Activated CD8-positive, alpha-beta memory T cell treated with anti-CD3 and anti-CD28 coated beads for 36 hours (primary cell): Measurements from ENCODE around the gene BCL11A. TPM values are rescaled to one million over a fixed set of nuclear protein-coding genes. Genes with fewer than 3 reads are reported as not detected.

Experiments used
- CTCF ChIA-PET: fragments of 350-600 bp; sonication (Branson Sonifier 250); formaldehyde crosslinking; loops from one replicate; lab custom pipeline; 2021; ENCODE audit warnings: antibody characterized with exemption; lab: Charles Lee
- POLR2A ChIA-PET: fragments of 350-600 bp; sonication (Branson Sonifier 250); formaldehyde crosslinking; loops from one replicate; lab custom pipeline; 2021; ENCODE audit warnings: antibody characterized with exemption; lab: Charles Lee
- total RNA-seq, 2 experiments: library from RNA; stranded (reverse); gene quantifications; one replicate each; pipeline ENCODE4 v1.2.3, GENCODE V29; 2021

Gene BCL11A
- total RNA-seq, 2 experiments from 2014 or later, result 0.15 to 0.30 TPM

GRCh38 chr2:60549928-60550177 is 3.6 kb downstream of the BCL11A start:
- ChIA-PET CTCF (interaction anchor here (0.6 to 1.6 kb wide), 7 partner anchors 9 to 1276 kb away, joined by 3 to 8 read pairs (median 4); no protein-coding TSS in a partner anchor), POLR2A (no interaction called here)

DNA sequence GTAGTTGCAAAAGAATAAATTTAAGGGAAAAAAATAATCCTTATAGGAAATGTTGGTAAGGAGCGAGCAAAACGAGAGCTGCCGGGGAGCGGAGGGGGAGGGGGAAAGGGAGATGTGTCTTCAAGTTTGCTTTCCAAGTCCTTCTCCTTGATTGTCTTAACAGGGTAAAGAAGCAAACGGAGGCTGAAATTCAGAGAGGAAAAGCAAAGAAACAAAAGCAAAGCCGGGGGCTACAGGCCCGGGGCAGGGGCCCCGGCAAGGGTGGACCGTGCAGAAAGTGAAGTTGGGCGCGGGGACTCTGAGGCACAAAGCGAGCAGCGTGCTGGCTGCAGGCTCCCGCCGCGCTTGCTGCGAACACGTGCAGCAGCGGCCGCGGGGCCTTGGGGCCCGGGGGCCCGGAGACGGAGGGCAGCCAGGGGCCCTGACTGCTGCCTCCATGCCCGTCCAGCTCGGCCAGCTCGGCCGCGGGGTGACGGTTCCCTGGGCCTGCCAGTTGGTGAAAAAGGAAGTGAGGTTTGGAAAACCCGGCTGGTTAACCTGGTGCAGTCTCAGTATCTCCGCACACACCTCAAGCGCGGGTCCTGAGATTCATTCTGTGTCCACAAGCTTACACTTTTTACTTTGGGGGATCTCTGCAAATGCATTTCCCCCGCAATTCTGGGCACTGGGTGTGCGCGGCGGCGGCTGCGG is 4.1 kb downstream of the BCL11A start:
- POLR2A ChIA-PET, result no interaction called here
- CTCF ChIA-PET, result interaction anchor here (0.6 to 1.6 kb wide), 5 partner anchors 10 to 116 kb away, joined by 3 to 8 read pairs (median 4); no protein-coding TSS in a partner anchor

GRCh38 chr2:60548845-60549237 is 4.6 kb downstream of the BCL11A start:
- ChIA-PET CTCF (interaction anchor here (1.6 kb wide), 1 partner anchor 10 kb away, joined by 8 read pairs; no protein-coding TSS in a partner anchor), POLR2A (no interaction called here)

GRCh38 chr2:60548311-60548710 is 5.1 kb downstream of the BCL11A start:
- CTCF ChIA-PET, result no interaction called here
- POLR2A ChIA-PET, result no interaction called here

GRCh38 chr2:60547841-60548240 is 5.6 kb downstream of the BCL11A start:
- POLR2A ChIA-PET, result no interaction called here
- CTCF ChIA-PET, result no interaction called here

GRCh38 chr2:60546756-60547420 is 6.6 kb downstream of the BCL11A start:
- POLR2A ChIA-PET, result interaction anchor here (0.6 kb wide), 2 partner anchors 23 to 448 kb away, joined by 4 to 8 read pairs; no protein-coding TSS in a partner anchor

GRCh38 chr2:60544954-60545560 is 8.4 kb downstream of the BCL11A start:
- ChIA-PET CTCF (no interaction called here), POLR2A (no interaction called here)

More at GRCh38 chr2:60546756-60547420, 6.6 kb downstream of the BCL11A start:
- CTCF ChIA-PET, result interaction anchor here (0.7 kb wide), 1 partner anchor 809 kb away, joined by 3 read pairs; no protein-coding TSS in a partner anchor

DNA sequence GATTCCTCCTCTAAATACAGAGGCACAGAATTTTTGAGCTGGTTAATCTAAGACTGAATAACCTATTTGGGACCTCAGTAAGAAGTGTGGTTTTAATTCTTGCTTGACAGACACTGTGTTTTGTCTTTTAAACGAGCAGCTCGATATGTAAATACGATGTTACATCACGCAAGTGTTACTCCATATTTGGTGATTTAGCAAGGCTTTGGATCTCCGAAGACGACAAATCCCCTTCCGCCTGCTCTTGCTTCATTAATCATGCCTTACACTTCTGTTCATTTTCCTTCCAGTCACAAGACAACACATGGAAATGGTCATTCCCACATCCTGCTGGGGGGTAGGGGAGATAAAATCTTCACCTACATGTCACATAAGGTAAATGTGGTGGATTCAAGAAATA is 9.4 kb downstream of the BCL11A start:
- POLR2A ChIA-PET, result no interaction called here
- CTCF ChIA-PET, result no interaction called here

DNA sequence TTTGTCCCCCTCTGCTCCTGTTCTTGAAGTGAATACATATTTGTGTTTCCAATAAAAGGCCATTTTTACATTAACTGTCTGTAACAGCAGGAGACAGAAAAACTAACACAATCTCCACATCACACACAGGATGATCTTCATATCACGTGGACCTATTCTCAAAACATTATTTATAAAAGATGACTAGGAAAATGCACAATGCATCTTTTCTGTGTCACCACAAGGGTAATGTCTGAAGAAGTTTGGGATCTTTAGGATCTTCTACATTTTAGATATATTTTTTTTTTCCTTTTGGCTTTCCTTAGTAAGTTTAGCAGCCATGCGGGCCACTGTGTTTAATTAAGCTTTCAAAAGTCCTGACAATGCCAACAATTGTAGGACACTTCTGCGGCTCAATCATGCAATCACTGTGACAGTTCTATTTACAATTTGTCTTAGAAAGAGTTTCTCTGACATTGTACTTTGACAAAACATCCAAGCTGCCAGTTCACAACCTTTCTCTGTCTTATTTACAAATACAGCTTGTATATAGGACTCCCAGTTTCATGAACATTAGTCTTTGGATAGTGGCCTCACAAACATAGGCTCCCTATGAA is 12.3 kb downstream of the BCL11A start:
- ChIA-PET CTCF (no interaction called here), POLR2A (no interaction called here)

- POLR2A ChIA-PET, result no interaction called here
- CTCF ChIA-PET, result interaction anchor here (0.7 kb wide), 1 partner anchor 1619 kb away, joined by 3 read pairs; no protein-coding TSS in a partner anchor
Measured at GRCh38 chr2:60540074-60540473, 13.4 kb downstream of the BCL11A start.

DNA sequence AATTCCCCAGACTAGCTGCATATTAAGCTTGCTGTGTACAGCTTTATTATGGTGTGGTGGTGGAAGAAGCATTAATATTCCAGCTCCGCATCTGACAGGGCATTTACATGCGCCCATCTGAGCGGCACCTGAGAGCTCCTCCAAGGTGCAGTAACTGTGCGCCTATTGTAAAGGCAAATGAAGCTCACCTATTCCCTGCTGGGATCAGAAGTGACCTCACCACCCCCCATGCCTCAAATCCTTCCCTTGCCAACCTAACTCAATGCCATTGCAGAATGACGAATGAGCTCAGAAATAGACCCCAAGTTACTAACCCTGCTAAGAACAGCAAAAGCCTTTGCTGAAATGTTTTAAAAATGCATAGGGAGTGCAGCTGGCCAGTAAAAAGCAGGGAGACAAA is 14.3 kb downstream of the BCL11A start:
- POLR2A ChIA-PET, result no interaction called here
- CTCF ChIA-PET, result no interaction called here

DNA sequence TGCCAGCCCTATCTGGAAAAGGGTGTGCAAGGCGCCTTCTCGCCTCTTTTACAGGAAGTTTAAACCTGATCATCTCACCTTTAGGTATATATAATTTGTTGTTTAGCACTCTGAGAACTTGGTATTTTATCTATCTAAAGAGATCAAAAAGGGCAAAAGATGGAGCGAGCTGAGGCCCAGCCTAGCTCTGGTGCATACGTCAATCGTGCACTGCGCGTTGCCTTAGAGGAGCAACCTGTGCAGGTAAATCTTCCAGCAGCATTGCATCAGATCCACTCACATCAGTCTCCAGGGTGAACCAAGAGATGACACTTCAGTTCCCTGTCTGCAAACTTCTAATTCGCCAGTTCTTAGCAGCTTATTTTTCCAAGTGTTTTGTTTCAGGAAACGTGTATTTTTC is 15.4 kb downstream of the BCL11A start:
- CTCF ChIA-PET, result no interaction called here
- POLR2A ChIA-PET, result no interaction called here

- CTCF ChIA-PET, result no interaction called here
- POLR2A ChIA-PET, result no interaction called here
Measured at GRCh38 chr2:60536746-60537145, 16.7 kb downstream of the BCL11A start.

GRCh38 chr2:60535685-60536312 is 17.7 kb downstream of the BCL11A start:
- ChIA-PET CTCF (interaction anchor here (0.9 kb wide), 1 partner anchor 14 kb away, joined by 4 read pairs; no protein-coding TSS in a partner anchor), POLR2A (no interaction called here)

DNA sequence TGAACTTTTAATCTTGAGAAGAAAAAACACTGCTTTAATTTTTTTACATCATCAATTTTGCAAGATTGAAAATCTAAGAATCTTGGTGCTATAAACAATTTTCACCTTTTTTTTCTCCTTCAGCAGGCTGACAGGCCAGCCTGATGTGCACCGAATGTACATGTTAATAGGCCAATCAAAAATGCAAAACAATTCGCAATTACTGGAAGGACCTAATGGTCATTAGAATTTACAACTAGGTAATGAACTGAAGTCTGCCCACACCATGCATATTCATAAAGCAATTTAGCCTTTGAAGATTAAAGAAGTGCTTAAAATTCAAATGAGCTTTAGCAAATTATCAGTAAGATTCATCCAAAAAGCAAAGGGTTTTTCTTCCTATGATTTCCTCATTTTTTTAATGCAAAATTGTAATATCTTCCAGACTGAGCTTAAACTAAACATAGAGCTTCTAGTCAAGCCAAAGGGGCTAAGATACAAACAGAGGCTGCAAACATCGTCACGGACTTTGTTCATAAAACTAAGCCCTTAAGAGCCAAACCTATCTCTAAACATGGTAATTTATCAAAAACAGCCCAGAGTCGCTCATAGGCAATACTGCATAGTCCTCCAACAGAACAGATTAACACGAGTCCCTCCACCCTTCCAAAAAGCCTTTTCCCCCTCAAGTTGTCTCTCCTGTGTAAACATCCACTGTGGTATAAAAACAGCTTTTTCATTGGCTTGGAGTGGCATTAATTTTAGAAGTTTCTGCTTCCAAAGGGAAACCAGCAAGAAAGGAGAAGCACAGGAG is 18.4 kb downstream of the BCL11A start:
- ChIA-PET CTCF (interaction anchor here (0.9 kb wide), 1 partner anchor 15 kb away, joined by 4 read pairs; no protein-coding TSS in a partner anchor), POLR2A (no interaction called here)

- POLR2A ChIA-PET, result no interaction called here
- CTCF ChIA-PET, result no interaction called here
Measured at GRCh38 chr2:60534052-60534685, 19.3 kb downstream of the BCL11A start.

DNA sequence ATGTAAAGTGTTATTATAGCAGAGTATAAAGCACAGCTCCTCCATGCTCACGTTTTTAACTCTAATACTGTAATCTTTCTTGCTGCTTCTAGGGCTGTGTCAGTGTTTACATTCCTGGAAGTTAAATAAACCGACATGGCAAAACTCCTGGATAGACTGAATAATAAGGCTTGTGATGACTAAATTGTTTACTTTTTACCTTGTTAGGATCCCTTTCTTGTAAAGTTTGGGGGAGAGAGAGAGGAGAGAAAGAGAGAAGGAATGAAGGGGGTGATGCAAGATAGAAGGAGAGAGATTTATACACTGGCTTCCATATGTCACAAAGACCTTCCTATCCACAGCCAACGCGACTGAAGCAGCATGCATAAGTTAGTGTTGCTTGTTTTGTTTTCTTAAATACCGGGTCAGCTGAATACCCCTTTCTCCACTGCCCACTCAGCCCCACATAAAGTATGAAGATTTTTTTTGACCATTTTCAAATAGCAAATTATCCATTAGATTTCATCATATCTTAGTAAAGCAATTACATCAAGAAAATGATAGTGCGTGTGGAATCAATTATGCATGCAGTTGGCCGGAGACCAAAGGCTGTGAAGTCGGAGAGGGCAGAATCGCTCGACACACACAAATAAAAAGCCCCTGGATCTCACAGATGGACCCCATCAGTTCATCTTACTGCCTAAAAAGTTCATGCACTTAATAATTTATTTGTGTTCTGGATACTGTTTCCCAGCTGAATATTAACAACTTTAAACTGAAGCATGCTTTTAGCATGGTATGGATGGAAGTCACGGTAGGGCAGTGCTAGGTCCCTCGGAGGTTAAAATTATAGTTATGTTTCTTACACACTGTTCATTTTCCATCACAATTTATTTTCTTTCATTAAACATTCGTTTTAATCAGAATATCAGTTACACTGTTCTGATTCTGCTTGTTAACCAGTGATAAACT is 20.1 kb downstream of the BCL11A start:
- ChIA-PET POLR2A (no interaction called here), CTCF (no interaction called here)
